GM12801 (cell line): ENCODE results near the gene SCYL2.

Experiments used
- CTCF ChIP-seq: IDR thresholded peaks from one replicate; pipeline ENCODE4 v1.5.1; 2011; ENCODE audit warnings: control low read depth; ENCODE audit not compliant: insufficient read length; ENCODE audit errors: extremely low read depth

Gene SCYL2

GRCh38 chr12:100234166-100234565 is 32.8 kb upstream of the SCYL2 start:
- no peak for TF ChIP-seq CTCF

GRCh38 chr12:100234591-100235304 is 32.2 kb upstream of the SCYL2 start:
- no peak for TF ChIP-seq CTCF

GRCh38 chr12:100238801-100239200 is 28.2 kb upstream of the SCYL2 start:
- no peak for TF ChIP-seq CTCF

- TF ChIP-seq CTCF = no peak
Measured at GRCh38 chr12:100239589-100239988, 27.4 kb upstream of the SCYL2 start.

- TF ChIP-seq CTCF = no peak
Measured at GRCh38 chr12:100243137-100243536, 23.8 kb upstream of the SCYL2 start.

- TF ChIP-seq CTCF = no peak
Measured at GRCh38 chr12:100247765-100248164, 19.2 kb upstream of the SCYL2 start.

- TF ChIP-seq CTCF = no peak
Measured at GRCh38 chr12:100248886-100249285, 18.1 kb upstream of the SCYL2 start.
